HUES6 (cell line): Measurements from ENCODE around the gene ARSB.
"Not testable (repeated sequence)": the region's sequence is repeated elsewhere in the genome, so short reads cannot be mapped to it uniquely, and the experiment has no call there.

Source experiments
- H3K27ac ChIP-seq: 2 replicates; pipeline ENCODE4 v1.7.0; 2013; ENCODE audit warnings: low read depth, mild to moderate bottlenecking, low read length, inconsistent platforms
- H3K27me3 ChIP-seq: 2 replicates; pipeline ENCODE4 v1.6.1; 2013; ENCODE audit warnings: low read length; ENCODE audit not compliant: control insufficient read depth, insufficient read depth
- H3K36me3 ChIP-seq: 2 replicates; pipeline ENCODE4 v1.6.1; 2013; ENCODE audit warnings: low read length; ENCODE audit not compliant: control insufficient read depth, insufficient read depth
- H3K4me1 ChIP-seq: 2 replicates; pipeline ENCODE4 v1.6.1; 2013; ENCODE audit warnings: low read length; ENCODE audit not compliant: control insufficient read depth, insufficient read depth
- H3K4me3 ChIP-seq: 2 replicates; pipeline ENCODE4 v1.5.1; 2013; ENCODE audit warnings: low read depth, low read length
- H3K9ac ChIP-seq: one replicate; pipeline ENCODE4 v1.6.1; 2013; ENCODE audit warnings: mild to moderate bottlenecking, low read length
- H3K9me3 ChIP-seq: 2 replicates; pipeline ENCODE4 v1.6.1; 2013; ENCODE audit warnings: low read depth, low read length; ENCODE audit not compliant: control insufficient read depth, insufficient read depth

The ARSB gene

DNA sequence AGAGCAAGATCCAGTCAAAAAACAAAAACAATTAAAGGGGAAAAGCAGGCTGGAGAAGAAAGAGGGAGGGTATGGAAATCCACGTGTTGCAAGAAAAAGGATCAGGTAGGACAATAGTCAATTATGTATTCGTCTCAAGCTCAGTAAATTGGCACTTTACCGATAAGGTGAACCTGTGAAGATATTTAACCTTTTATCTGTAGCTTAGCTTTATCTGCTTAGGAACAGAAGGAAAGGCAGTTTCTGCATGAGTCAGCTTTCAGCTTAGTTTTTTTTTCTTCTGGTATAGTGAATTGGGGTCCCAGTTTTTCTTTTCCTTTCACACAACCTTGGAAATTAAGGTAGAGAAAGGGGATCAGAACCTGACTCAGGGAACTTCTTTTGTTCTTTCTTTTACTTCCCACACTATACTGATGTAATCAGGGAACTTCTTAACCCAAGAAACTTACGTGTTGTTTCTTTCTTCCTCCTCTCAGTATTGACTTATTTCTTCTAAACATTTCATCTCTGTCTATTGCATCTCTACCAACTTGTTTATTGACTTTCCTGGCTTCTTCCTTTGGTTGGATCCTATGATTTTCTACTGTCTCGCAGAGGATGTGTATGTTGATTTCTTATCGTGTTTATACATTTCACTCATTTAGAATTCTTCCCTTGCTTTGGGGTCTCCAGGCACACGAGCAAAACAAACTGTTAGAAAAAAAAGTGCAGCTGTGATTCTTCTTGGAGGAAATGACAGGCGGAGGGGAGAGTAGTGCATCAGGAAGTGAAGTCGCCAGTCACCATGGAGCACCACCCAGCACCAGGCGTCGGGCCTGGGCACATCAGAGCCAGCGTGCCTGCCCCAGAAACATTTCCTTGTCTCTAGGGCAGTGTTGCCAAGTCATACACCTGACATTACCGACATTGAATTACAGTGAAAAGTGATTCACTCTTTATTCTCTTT, 213.6 kb downstream of the ARSB start:
- Histone ChIP-seq H3K27me3 (no peaks in the 10 kb centered on the region), H3K27ac (no peak overlapping the region), H3K9me3 (no peaks in the 10 kb centered on the region), H3K36me3 (no peaks in the 10 kb centered on the region), H3K4me3 (no peak overlapping the region), H3K4me1 (peaks cover 6% of the 10 kb centered on the region; the same call in 1 of the 2 replicates), H3K9ac (no peak overlapping the region)

DNA sequence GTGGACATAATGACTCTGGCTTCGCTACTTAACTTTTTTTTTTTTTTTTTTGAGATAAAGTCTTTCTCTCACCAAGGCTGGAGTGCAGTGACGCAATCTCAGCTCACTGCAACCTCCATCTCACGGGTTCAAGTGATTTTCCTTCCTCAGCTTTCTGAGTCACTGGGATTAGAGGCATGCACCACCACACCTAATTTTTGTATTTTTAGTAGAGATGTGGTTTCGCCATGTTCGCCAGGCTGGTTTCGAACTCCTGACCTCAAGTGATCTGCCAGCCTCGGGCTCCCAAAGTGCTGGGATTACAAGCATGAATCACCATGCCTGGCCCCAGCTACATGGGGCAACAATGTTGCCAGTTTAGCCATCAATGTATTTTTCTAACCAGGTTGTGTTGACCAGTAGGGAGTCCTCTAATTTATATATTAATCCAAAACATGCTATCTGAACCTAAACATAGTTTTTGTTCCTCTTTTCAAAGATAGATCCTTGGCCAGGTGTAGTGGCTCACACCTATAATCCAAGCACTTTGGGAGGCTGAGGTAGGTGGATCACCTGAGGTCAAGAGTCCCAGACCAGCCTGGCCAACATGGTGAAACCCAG, 216.2 kb downstream of the ARSB start:
- H3K9ac ChIP-seq, result no peak overlapping the region
- H3K4me3 ChIP-seq, result no peak overlapping the region
- peaks cover 9% of the 10 kb centered on the region; the same call in 1 of the 2 replicates for H3K4me1 ChIP-seq
- H3K27me3 ChIP-seq, result no peaks in the 10 kb centered on the region
- H3K36me3 ChIP-seq, result no peaks in the 10 kb centered on the region
- H3K9me3 ChIP-seq, result no peaks in the 10 kb centered on the region; the same call in 1 of the 2 replicates
- no peak overlapping the region for H3K27ac ChIP-seq

DNA sequence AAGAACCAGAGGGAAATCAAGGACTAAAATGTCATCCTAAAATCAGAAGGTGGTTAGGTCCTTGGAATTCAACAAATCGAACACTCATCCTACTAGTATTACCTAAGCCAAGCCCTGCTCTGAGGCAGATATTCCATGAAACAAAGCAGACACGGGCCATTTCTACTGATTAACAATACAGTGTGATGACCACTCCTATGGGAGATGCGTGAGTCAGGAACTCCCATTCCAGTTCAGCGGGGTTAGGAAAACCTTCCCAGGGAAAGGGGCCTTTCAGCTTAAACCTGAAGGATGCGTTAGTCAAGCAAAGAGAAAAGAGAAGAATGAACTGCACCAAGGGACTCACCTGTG, 218.7 kb downstream of the ARSB start:
- Histone ChIP-seq H3K27ac (no peak overlapping the region), H3K27me3 (no peaks in the 10 kb centered on the region), H3K4me1 (peaks cover 3% of the 10 kb centered on the region; the same call in 1 of the 2 replicates), H3K4me3 (no peak overlapping the region), H3K9me3 (no peaks in the 10 kb centered on the region; the same call in 1 of the 2 replicates), H3K36me3 (no peaks in the 10 kb centered on the region), H3K9ac (no peak overlapping the region)

DNA sequence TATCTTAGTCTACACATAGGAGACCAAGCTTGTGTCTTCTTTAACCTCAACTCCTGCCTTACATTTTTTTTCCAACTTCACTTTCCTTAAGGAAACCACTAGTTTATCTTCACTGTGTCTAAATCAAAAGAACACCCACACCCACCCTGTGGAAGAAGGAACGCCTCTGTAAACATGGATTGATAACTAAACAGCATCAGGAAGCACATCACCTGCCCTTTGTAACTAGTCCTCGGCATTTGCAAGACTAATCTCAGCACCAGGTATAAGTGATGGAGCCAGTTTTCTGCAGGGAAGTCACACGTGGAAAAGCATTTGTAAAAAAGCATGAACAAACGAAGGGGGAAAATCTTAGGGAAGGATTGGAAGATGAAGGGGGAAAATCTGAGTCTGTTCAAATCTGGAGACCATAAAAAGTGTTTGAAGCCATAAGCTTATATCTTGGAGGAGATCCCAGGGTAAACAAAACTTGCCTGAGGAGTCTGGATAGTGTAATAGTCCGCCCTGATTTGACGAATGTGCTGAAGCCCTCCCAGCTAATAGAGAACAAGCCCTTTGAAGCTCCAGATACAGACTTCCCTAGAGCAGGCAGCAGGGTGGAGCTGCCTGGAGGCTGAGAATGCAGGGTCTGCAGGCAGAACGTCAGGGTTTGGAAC, 219.2 kb downstream of the ARSB start:
- Histone ChIP-seq H3K9me3 (no peaks in the 10 kb centered on the region; the same call in 1 of the 2 replicates), H3K36me3 (no peaks in the 10 kb centered on the region), H3K4me3 (no peak overlapping the region), H3K27ac (no peak overlapping the region), H3K9ac (no peak overlapping the region), H3K4me1 (peaks cover 3% of the 10 kb centered on the region; the same call in 1 of the 2 replicates), H3K27me3 (no peaks in the 10 kb centered on the region)

DNA sequence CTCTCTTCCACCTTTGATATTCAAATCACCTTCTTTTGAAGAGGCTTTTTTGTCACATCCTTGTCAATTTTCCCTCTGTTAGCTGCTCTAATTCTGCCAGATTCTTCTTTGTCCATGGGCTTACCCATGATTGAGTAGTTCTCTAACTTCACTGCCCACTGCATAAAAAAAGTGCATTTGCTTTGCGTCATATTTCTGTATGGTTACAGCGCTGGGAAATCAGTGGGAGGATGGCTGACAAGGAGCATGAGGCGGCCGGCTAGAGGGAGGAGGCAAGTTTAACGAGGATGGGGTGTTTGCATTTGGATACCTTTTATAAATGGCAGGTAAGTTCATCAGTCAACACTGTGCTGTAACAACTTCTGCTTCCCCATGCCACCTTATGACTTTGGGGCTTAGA, 220.0 kb downstream of the ARSB start:
- no peaks in the 10 kb centered on the region for H3K27me3 ChIP-seq
- no peak overlapping the region for H3K4me3 ChIP-seq
- H3K36me3 ChIP-seq, result no peaks in the 10 kb centered on the region
- H3K27ac ChIP-seq, result no peak overlapping the region
- H3K4me1 ChIP-seq, result peaks cover 3% of the 10 kb centered on the region; the same call in 1 of the 2 replicates
- H3K9ac ChIP-seq, result no peak overlapping the region
- no peaks in the 10 kb centered on the region; the same call in 1 of the 2 replicates for H3K9me3 ChIP-seq

DNA sequence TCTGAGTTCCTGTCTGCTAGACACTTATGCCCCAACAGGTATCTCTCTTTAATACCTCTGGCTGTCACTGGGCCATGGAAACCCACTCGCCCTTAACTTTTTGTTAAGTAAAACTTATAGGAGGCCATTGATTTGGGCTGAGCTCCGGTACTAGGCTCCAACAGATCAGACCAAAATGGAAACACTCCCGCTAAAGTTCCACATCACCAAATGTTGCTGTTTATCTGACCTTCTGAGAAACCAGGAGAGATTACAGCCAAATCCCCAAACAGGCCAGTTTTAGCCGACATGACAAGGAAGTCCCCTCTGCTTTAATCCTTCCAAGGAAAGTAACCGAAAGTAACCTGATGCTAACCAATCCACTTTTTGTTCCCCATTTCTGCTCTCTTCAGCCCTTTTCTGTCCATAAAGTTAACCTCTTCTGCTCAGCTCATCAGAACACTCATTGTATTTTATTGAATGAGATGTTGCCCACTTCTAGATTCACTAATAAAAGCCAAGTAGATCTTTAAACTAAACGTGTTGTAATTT, 221.4 kb downstream of the ARSB start:
- no peak overlapping the region for H3K27ac ChIP-seq
- no peaks in the 10 kb centered on the region; the same call in 1 of the 2 replicates for H3K9me3 ChIP-seq

DNA sequence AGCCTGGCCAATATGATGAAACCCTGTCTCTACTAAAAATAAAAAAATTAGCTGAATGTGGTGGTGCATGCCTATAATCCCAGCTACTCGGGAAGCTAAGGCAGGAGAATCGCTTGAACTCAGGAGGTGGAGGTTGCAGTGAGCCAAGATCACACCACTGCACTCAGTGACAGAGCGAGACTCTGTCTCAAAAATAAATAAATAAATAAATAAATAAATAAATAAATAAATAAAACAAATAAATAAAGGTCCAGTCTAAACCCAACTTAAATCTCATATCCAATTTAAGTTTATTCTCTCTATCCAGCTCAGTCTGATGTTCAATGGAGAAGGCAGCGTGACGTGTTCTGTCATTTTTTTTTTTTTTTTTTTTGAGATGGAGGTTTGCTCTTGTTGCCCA, 222.4 kb downstream of the ARSB start:
- H3K4me3 ChIP-seq, H3K27ac ChIP-seq, H3K27me3 ChIP-seq, H3K9ac ChIP-seq, H3K9me3 ChIP-seq, H3K36me3 ChIP-seq, H3K4me1 ChIP-seq: not testable (repeated sequence)

More for the DNA sequence above, 221.4 kb downstream of the ARSB start:
- no peak overlapping the region for H3K9ac ChIP-seq
- peaks cover 3% of the 10 kb centered on the region; the same call in 1 of the 2 replicates for H3K4me1 ChIP-seq
- H3K27me3 ChIP-seq, result no peaks in the 10 kb centered on the region
- no peaks in the 10 kb centered on the region for H3K36me3 ChIP-seq
- no peak overlapping the region for H3K4me3 ChIP-seq

DNA sequence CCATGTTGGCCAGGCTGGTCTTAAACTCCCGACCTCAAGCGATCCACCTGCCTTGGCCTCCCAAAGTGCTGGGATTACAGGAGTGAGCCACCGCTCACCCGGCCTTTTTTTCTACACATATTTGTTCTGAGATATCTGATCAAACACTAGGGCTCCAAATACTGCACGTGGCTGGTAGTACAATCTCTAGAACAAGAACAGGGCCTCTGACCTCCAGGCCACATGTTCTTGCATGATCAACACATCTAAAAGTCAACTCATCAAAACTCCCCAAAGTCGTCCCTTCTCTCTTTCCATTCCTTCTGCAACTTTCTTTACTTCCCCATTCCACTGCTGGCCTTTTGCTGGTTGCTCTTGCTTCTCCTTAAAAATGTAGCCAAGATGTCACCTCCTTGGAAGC, 223.3 kb downstream of the ARSB start:
- no peaks in the 10 kb centered on the region for H3K36me3 ChIP-seq
- H3K4me1 ChIP-seq, result peaks cover 3% of the 10 kb centered on the region; the same call in 1 of the 2 replicates
- no peak overlapping the region for H3K4me3 ChIP-seq
- H3K27ac ChIP-seq, result no peak overlapping the region
- H3K27me3 ChIP-seq, result no peaks in the 10 kb centered on the region
- H3K9ac ChIP-seq, result no peak overlapping the region
- no peaks in the 10 kb centered on the region; the same call in 1 of the 2 replicates for H3K9me3 ChIP-seq

DNA sequence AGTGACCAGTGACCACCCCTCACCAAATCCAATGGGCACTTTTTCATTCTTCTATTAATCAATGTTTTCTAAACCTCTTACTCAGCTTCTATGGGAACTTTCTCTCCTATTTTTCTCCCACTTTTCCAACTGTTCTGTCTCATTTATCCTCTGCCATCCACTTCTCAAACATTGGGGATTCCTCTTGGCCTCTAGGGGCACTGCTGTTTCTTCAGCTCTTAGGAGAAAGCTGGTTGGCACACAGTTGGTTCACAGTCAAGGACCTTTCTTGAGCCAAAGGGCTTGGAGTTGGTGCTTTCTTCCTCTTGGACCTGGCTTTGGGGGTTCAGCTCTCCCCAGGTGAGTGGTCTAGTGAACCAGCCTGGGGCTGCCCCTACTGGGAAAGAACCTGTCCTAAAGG, 224.3 kb downstream of the ARSB start:
- Histone ChIP-seq H3K4me3 (no peak overlapping the region), H3K27ac (no peak overlapping the region)

DNA sequence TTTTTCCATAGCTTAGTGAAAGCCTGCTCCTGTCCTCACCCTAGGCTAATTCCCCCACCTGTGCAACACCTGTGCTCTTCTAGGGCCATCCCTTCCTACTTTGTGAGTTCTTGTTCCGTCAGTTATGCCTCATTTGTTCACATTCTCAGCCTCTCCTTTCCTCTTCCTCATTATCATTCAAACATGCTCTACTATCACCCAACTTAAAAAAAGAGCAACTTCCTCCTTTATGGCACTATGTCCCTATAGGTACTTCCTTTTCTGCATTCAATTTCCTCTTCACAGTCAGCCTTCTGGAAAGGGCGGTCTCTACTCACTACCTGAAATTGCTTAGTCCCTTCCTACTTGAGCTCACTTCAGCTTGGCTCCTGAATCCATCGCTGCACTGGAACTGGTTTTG, 224.7 kb downstream of the ARSB start:
- Histone ChIP-seq H3K9ac (no peak overlapping the region), H3K4me3 (no peak overlapping the region), H3K9me3 (no peaks in the 10 kb centered on the region; the same call in 1 of the 2 replicates), H3K4me1 (no peaks in the 10 kb centered on the region; the same call in 1 of the 2 replicates), H3K36me3 (no peaks in the 10 kb centered on the region), H3K27me3 (no peaks in the 10 kb centered on the region), H3K27ac (no peak overlapping the region)

More for the DNA sequence above, 224.3 kb downstream of the ARSB start:
- no peaks in the 10 kb centered on the region for H3K27me3 ChIP-seq
- no peaks in the 10 kb centered on the region for H3K36me3 ChIP-seq
- H3K9ac ChIP-seq, result no peak overlapping the region
- no peaks in the 10 kb centered on the region; the same call in 1 of the 2 replicates for H3K9me3 ChIP-seq
- H3K4me1 ChIP-seq, result no peaks in the 10 kb centered on the region; the same call in 1 of the 2 replicates
